ENCODE data around the gene TMEM40.

The TMEM40 gene

DNA sequence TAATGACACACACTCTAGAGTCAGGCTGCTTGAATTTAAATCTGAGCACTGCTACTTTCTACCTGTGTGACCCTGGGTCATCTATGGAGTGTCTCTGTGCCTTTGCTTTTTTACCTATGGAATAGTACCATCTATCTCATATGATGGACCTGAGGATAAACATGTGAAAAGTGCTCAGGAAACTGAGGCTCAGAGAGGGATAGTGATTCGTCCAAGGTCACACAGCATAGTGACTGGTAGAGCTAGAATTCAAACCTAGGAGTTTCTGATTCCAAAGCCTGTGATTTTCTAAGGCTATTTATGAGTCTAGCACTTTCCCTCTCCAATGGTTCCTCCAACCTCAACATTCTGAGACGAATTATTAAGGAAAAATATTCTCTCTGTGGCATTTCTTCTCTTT is 63.1 kb downstream of the TMEM40 start:
- Mint-ChIP-seq H3K4me1 (no peaks in the 10 kb centered on the region), H3K27ac (no peak overlapping the region), H3K4me3 (no peak overlapping the region), H3K27me3 (no peaks in the 10 kb centered on the region), H3K9me3 (no peaks in the 10 kb centered on the region)
- no peak for DNase-seq
- no peak for ATAC-seq

DNA sequence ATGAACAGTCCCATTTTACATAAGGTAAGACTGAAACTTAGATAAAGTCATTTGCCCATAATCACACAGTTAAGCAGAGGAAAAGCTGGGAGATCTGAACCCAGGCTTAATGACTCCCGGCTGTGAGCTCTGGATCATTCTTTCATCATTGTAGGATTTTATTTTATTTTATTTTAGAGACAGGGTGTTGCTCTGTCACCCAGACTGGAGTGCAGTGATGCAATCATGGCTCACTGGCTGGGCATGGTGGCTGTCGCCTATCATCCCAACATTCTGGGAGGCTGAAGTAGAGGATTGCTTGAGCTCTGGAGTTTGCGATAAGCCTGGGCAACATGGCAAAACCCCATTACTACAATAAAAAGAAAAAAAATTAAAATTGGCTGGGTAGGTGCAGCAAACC is 63.9 kb downstream of the TMEM40 start:
- no peak overlapping the region for H3K27ac Mint-ChIP-seq
- DNase-seq = no peak

DNA sequence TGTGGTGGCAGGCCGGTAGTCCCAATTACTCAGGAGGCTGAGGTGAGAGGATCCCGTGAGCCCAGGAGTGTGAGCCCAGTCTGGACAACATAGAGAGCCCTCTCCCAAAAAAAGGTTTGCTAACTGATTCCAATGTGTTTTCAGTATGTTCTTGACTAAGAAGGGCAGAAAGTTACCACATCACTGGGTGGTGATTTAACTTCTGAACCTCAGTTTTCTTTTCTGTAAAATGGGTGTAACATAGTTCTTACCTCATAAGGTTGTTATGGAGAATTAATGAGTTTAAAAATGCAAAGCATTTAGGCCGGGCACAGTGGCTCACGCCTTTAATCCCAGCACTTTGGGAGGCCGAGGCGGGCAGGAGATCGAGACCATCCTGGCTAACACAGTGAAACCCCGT is 66.6 kb downstream of the TMEM40 start:
- no peak overlapping the region for H3K27ac Mint-ChIP-seq
- H3K27me3 Mint-ChIP-seq = peaks cover 7% of the 10 kb centered on the region
- DNase-seq = no peak
- ATAC-seq = no peak
- H3K9me3 Mint-ChIP-seq = no peaks in the 10 kb centered on the region
- H3K4me3 Mint-ChIP-seq = no peak overlapping the region
- no peaks in the 10 kb centered on the region for H3K4me1 Mint-ChIP-seq

More for the DNA sequence above, 63.9 kb downstream of the TMEM40 start:
- ATAC-seq = no peak
- no peaks in the 10 kb centered on the region for H3K4me1 Mint-ChIP-seq
- no peaks in the 10 kb centered on the region for H3K27me3 Mint-ChIP-seq
- no peak overlapping the region for H3K4me3 Mint-ChIP-seq
- H3K9me3 Mint-ChIP-seq = no peaks in the 10 kb centered on the region

DNA sequence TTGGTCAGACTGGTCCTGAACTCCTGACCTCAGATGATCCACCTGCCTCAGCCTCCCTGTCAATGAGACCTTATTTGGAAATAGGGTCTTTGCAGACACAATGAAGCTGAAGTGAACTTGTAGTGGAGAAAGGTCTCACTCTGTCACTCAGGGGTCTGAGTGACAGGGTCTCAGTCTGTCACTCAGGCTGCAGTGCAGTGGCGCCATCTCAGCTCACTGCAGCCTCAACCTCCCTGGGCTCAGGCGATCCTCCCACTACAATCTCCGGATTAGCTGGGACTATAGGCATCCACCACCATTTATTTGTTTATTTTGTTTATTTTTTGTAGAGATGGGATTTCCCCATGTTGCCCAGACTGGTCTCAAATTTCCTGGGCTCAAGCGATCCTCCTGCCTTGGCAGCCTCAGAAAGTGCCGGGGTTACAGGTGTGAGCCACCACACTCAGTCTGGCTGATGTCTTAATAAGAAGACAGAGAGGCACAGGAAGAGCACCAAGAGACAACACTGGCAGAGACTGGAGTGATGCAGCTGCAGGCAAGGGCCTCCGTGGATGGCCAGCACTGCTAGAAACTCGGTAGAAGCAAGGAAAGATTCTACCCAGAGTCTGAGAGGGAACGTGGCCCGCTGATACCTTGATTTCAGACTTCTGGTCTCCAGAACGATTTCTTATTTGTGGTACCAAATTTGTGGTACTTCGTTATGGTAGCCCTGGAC is 68.9 kb downstream of the TMEM40 start:
- ATAC-seq (no peak), DNase-seq (no peak)
- Mint-ChIP-seq H3K27me3 (peaks cover 7% of the 10 kb centered on the region), H3K27ac (no peak overlapping the region), H3K4me3 (no peak overlapping the region), H3K9me3 (no peaks in the 10 kb centered on the region), H3K4me1 (no peaks in the 10 kb centered on the region)

DNA sequence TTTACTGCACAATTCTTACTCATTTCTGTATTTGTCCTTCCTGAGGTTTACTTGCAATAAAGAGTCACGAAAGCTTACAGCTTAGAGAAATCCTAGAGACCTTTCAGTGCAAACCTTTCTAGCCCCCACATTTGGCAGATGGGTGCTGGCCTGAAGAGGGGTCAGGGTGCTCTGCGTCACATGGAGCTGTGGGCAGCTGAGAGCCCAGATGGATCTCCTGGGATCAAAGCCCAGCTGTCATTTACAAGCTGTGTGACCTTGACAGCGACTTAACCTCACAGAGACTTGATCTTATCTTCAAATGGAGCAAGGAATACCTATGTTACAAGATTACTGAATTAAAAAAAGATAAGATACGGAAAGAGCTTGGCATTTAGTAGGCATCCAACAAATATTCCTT is 71.1 kb downstream of the TMEM40 start:
- H3K27me3 Mint-ChIP-seq = peaks cover 7% of the 10 kb centered on the region
- no peak overlapping the region for H3K4me3 Mint-ChIP-seq
- no peak for ATAC-seq
- H3K27ac Mint-ChIP-seq = no peak overlapping the region
- H3K9me3 Mint-ChIP-seq = no peaks in the 10 kb centered on the region
- no peaks in the 10 kb centered on the region for H3K4me1 Mint-ChIP-seq
- no peak for DNase-seq

DNA sequence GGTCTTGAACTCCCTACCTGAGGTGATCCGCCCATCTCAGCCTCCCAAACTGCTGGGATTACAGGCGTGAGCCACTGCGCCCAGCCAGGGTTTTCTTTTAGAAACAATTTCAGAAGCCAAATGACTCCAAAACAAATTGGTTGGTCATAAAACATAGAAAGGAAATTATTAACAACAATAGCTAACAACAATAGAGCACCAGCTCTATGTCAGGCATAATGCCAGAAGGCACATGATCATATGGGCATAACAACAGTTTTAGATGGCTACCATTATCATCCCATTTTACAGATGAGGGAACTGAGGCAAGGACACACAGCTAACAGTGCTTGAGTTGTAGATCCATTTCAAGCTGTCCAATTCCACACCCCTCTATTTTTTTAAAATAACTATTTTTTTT is 73.0 kb downstream of the TMEM40 start:
- Mint-ChIP-seq H3K9me3 (no peaks in the 10 kb centered on the region), H3K4me3 (no peak overlapping the region), H3K4me1 (peaks cover 11% of the 10 kb centered on the region), H3K27me3 (peaks cover 7% of the 10 kb centered on the region), H3K27ac (no peak overlapping the region)
- ATAC-seq = no peak
- DNase-seq = no peak
